ENCODE results near the gene TBC1D22A. TPM values are rescaled to one million over a fixed set of nuclear protein-coding genes. Genes with fewer than 3 reads are reported as not detected.

The TBC1D22A gene
- total and polyA plus RNA-seq, 2 experiments from 2014 or later, result 9.6 to 13.3 TPM

GRCh38 chr22:47000888-47001287 lies 238.4 kb downstream of the TBC1D22A start:
- H3K36me3 ChIP-seq (ENCODE audit: insufficient read depth), result no peaks in the 10 kb centered on the region
- H2AFZ ChIP-seq, result no peak overlapping the region
- H3K4me1 ChIP-seq (ENCODE audit: insufficient read depth), result no peaks in the 10 kb centered on the region
- TF ChIP-seq REST (IDR thresholded peaks at IDR 0.05; ENCODE audit: unreplicated experiment) (no peak), NANOG (IDR thresholded peaks at IDR 0.05; ENCODE audit: borderline replicate concordance) (no peak), ZNF331 (CRISPR knock-in tag; IDR thresholded peaks at IDR 0.05; ENCODE audit: low read depth) (no peak), EZH2 (IDR thresholded peaks at IDR 0.05; ENCODE audit: low read depth, unreplicated experiment) (no peak), POLR2AphosphoS5 (IDR thresholded peaks at IDR 0.05; ENCODE audit: low read depth) (no peak), JUNB (IDR thresholded peaks at IDR 0.05; ENCODE audit: unreplicated experiment) (no peak), EZH2phosphoT487 (IDR thresholded peaks at IDR 0.05; ENCODE audit: unreplicated experiment) (no peak), ZNF462 (CRISPR knock-in tag; IDR thresholded peaks at IDR 0.05) (no peak), CREB1 (CRISPR knock-in tag; IDR thresholded peaks at IDR 0.05; ENCODE audit: low read depth) (no peak), CTCF (conservative IDR thresholded peaks at IDR 0.05; ENCODE audit: low read depth in 2 of 2) (no peak), STAT1 (IDR thresholded peaks at IDR 0.05; ENCODE audit: unreplicated experiment) (no peak), ZNF114 (CRISPR knock-in tag; IDR thresholded peaks at IDR 0.05) (no peak), ETS1 (IDR thresholded peaks at IDR 0.05) (no peak)
- H3K4me2 ChIP-seq, result no peak overlapping the region
- no peaks in the 10 kb centered on the region for H3K79me2 ChIP-seq (replicated peaks; ENCODE audit: insufficient read depth)
- H3K36me3 Mint-ChIP-seq (ENCODE audit: low read depth), result peaks cover 2% of the 10 kb centered on the region; the same call in 1 of the 3 replicates
- no peak overlapping the region for H3K27ac Mint-ChIP-seq
- no peaks in the 10 kb centered on the region for H3F3A ChIP-seq (replicated peaks; ENCODE audit: low read depth)
- DNase-seq (ENCODE audit: low spot score) (no peak), ATAC-seq (no peak)
- H3K4me1 Mint-ChIP-seq, result peaks cover 5% of the 10 kb centered on the region; the same call in 2 of the 3 replicates
- H3K9me2 ChIP-seq (ENCODE audit: insufficient read depth), result 0 out of 2 replicates have a peak, but pooled peaks cover 3% of the 10 kb centered on the region
- H4K20me1 ChIP-seq (replicated peaks; ENCODE audit: insufficient read depth), result no peaks in the 10 kb centered on the region
- H3K9me3 Mint-ChIP-seq, result no peaks in the 10 kb centered on the region
- no peak overlapping the region for H3K4me3 Mint-ChIP-seq
- H3K27me3 ChIP-seq (ENCODE audit: insufficient read depth), result no peaks in the 10 kb centered on the region
- H3K27me3 Mint-ChIP-seq (ENCODE audit: insufficient read depth, low read depth, poor library complexity), result no peaks in the 10 kb centered on the region
- no peak overlapping the region for H3K4me3 ChIP-seq
- no peak overlapping the region for H3K27ac ChIP-seq (ENCODE audit: low read depth)
